H1 (cell line): Measurements from ENCODE around the gene TGIF1.

ENCODE experiments used
- JUN ChIP-seq: IDR thresholded peaks from 2 replicates; pipeline ENCODE4 v1.6.1; 2011; ENCODE audit warnings: low read depth, mild to moderate bottlenecking, improper control_type of control experiment, low read length
- TF ChIP-seq, protein P1 (sequence below), 3 experiments: IDR thresholded peaks; 1 replicate in 2 of 3; 2 replicates in 1 of 3; pipeline versions ENCODE4 v1.5.1 to v1.6.1; 2011; ENCODE audit warnings: low read length in 3 of 3, mild to moderate bottlenecking in 3 of 3, inconsistent platforms in 2 of 3, low read depth in 1 of 3, moderate library complexity in 1 of 3; ENCODE audit not compliant: insufficient read depth in 1 of 3; ENCODE audit errors: control extremely low read depth in 1 of 3

- TF ChIP-seq, protein P1, sequence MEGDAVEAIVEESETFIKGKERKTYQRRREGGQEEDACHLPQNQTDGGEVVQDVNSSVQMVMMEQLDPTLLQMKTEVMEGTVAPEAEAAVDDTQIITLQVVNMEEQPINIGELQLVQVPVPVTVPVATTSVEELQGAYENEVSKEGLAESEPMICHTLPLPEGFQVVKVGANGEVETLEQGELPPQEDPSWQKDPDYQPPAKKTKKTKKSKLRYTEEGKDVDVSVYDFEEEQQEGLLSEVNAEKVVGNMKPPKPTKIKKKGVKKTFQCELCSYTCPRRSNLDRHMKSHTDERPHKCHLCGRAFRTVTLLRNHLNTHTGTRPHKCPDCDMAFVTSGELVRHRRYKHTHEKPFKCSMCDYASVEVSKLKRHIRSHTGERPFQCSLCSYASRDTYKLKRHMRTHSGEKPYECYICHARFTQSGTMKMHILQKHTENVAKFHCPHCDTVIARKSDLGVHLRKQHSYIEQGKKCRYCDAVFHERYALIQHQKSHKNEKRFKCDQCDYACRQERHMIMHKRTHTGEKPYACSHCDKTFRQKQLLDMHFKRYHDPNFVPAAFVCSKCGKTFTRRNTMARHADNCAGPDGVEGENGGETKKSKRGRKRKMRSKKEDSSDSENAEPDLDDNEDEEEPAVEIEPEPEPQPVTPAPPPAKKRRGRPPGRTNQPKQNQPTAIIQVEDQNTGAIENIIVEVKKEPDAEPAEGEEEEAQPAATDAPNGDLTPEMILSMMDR (IDR thresholded peaks at IDR 0.05; ENCODE audit: control extremely low read depth in 1 of 3, insufficient read depth in 1 of 3, low read depth in 1 of 3, low read length in 3 of 3): no peak
- TF ChIP-seq JUN: no peak
These were observed 31.0 kb downstream of the TGIF1 start for GRCh38 chr18:3480827-3481573.
